Kidney (tissue), 22 donors: ENCODE results near the gene HAUS8. TPM values are rescaled to one million over a fixed set of nuclear protein-coding genes. Genes with fewer than 3 reads are reported as not detected.

Experiments
- DNase-seq, 5 donors: peaks; one replicate each; pipeline ENCODE4 v3.0.0-alpha.2; 2013 to 2020
- FAIRE-seq: peaks from 2 replicates; lab custom pipeline; 2012; peaks lifted over from hg19 to GRCh38; lab: Jason Lieb, UNC
- H3K27ac ChIP-seq, 2 donors: one replicate each; pipeline ENCODE4 v1.7.0; 2013; ENCODE audit warnings: low read depth in 2 of 2, low read length in 2 of 2, inconsistent platforms in 1 of 2
- H3K27me3 ChIP-seq: one replicate; pipeline ENCODE4 v1.7.1; 2013; ENCODE audit warnings: low read length, inconsistent platforms; ENCODE audit not compliant: control insufficient read depth, insufficient read depth
- H3K36me3 ChIP-seq, 3 donors: one replicate each; pipeline versions ENCODE4 v1.7.0 to v1.7.1; 2013; ENCODE audit warnings: low read length in 3 of 3, control low read depth in 1 of 3, inconsistent platforms in 1 of 3; ENCODE audit not compliant: insufficient read depth in 3 of 3, control insufficient read depth in 2 of 3
- H3K4me1 ChIP-seq, 3 donors: one replicate each; pipeline versions ENCODE4 v1.7.0 to v1.7.1; 2013; ENCODE audit warnings: low read length in 3 of 3, inconsistent platforms in 1 of 3, low read depth in 1 of 3; ENCODE audit not compliant: control insufficient read depth in 2 of 3, insufficient read depth in 2 of 3
- H3K4me3 ChIP-seq, 3 donors: one replicate each; pipeline versions ENCODE4 v1.7.0 to v1.8.1; 2013; ENCODE audit warnings: low read length in 3 of 3, control low read depth in 1 of 3, inconsistent platforms in 1 of 3
- H3K9ac ChIP-seq, 3 donors: one replicate each; pipeline versions ENCODE4 v1.7.0 to v1.7.1; 2013; ENCODE audit warnings: low read length in 3 of 3, control low read depth in 1 of 3, inconsistent platforms in 1 of 3
- H3K9me3 ChIP-seq, 3 donors: one replicate each; pipeline versions ENCODE4 v1.7.0 to v1.7.1; 2013; ENCODE audit warnings: low read length in 3 of 3, control low read depth in 1 of 3, inconsistent platforms in 1 of 3; ENCODE audit not compliant: control insufficient read depth in 2 of 3, insufficient read depth in 1 of 3
- CTCF ChIP-seq: IDR thresholded peaks from 3 replicates; pipeline ENCODE4 v1.5.1; 2012; ENCODE audit warnings: mild to moderate bottlenecking, moderate library complexity, borderline replicate concordance; ENCODE audit not compliant: insufficient read depth; ENCODE audit errors: extremely low read depth
- intact Hi-C: fragments of 100-400 bp; cut with DNase I; formaldehyde crosslinking; loops from one replicate; pipeline ENCODE4 v1.11.1; 2022
- long read RNA-seq, 10 donors: library from polyadenylated mRNA in 1 of 10; unstranded in 1 of 10; transcript quantifications; one replicate each; pipeline ENCODE4 v2.0.0 and lab custom pipeline, GENCODE V29; 2021 to 2026
- polyA plus RNA-seq: library from polyadenylated mRNA; stranded (reverse); fragments of 350-450 nt; fragmentation: Illumina TruSeq; extraction: RNeasy Lipid Tissue Mini Kit (QIAGEN cat#74804); gene quantifications from one replicate; pipeline ENCODE4 v1.2.3, GENCODE V29; 2014; ENCODE audit warnings: low read depth, low replicate concordance; ENCODE audit not compliant: insufficient read depth
- total RNA-seq: library from RNA; stranded (reverse); fragmentation: NEBNext Ultra II Directional; extraction: Animal tissue kit (Norgen Biotek cat#: 25700); gene quantifications from one replicate; pipeline ENCODE4 v1.2.1, GENCODE V29; 2021
- donor health status: control.
- donor health status: control.
- donor health status: control.
- donor health status: control.
- donor health status: control.
- donor health status: DM: yes; HTN: yes; CAD: no.
- donor health status: Normal renal cell carcinoma (clear cell type).

Gene HAUS8
- total RNA-seq = 6.9 TPM
- 5.2 TPM for polyA plus RNA-seq
- long read RNA-seq, donor 1, partial matches to known transcripts = 0 of 5 reads
- long read RNA-seq, donor 1, other reads (novel, unspliced or antisense) = 0 of 5 reads
- long read RNA-seq, donor 2, partial matches to known transcripts = 0 of 5 reads
- long read RNA-seq, donor 2, other reads (novel, unspliced or antisense) = 0 of 5 reads
- long read RNA-seq, donor 3, partial matches to known transcripts = 0 of 2 reads
- long read RNA-seq, donor 3, other reads (novel, unspliced or antisense) = 0 of 2 reads
- long read RNA-seq, donor 4, partial matches to known transcripts = 0 of 5 reads
- long read RNA-seq, donor 4, other reads (novel, unspliced or antisense) = 0 of 5 reads
- long read RNA-seq, donor 5, partial matches to known transcripts = 0 of 1 reads
- long read RNA-seq, donor 5, other reads (novel, unspliced or antisense) = 0 of 1 reads
- long read RNA-seq, donor 6, transcript HAUS8-201 (11 exons, 1,568 nt) = major isoform, 5 of 11 reads
- long read RNA-seq, donor 6, partial matches to known transcripts = 0 of 11 reads
- long read RNA-seq, donor 6, other reads (novel, unspliced or antisense) = 0 of 11 reads
- long read RNA-seq, donor 7, partial matches to known transcripts = 0 of 6 reads
- long read RNA-seq, donor 7, other reads (novel, unspliced or antisense) = 3 of 6 reads
- long read RNA-seq, donor 8, transcript HAUS8-201 (11 exons, 1,568 nt) = major isoform, 5 of 10 reads
- long read RNA-seq, donor 8, partial matches to known transcripts = 0 of 10 reads
- long read RNA-seq, donor 8, other reads (novel, unspliced or antisense) = 0 of 10 reads
- long read RNA-seq, donor 9, partial matches to known transcripts = 0 of 1 reads
- long read RNA-seq, donor 9, other reads (novel, unspliced or antisense) = 0 of 1 reads
- long read RNA-seq, donor 10, partial matches to known transcripts = 0 of 5 reads
- long read RNA-seq, donor 10, other reads (novel, unspliced or antisense) = 0 of 5 reads

- H3K27me3 ChIP-seq = no peaks in the 10 kb centered on the region
- H3K4me1 ChIP-seq = peaks cover 0 to 14% (median 8%) of the 10 kb centered on the region in 3 donors
- DNase-seq (peak; percentile 100), FAIRE-seq (peak; percentile 8)
- intact Hi-C loops = loop anchor here (10.0 kb wide), 1 partner anchor 70 kb away; no protein-coding TSS in a partner anchor
- H3K36me3 ChIP-seq = peaks cover 0 to 2% (median 0%) of the 10 kb centered on the region in 3 donors
- peak within 1 kb of the TSS; percentile 84 to 94 (median 93) for H3K4me3 ChIP-seq
- H3K27ac ChIP-seq = peak within 1 kb of the TSS; percentile 71 to 81
- peak within 1 kb of the TSS; percentile 78 to 88 (median 84) for H3K9ac ChIP-seq
- H3K9me3 ChIP-seq = no peaks in the 10 kb centered on the region
- no peak for TF ChIP-seq CTCF
Measured at GRCh38 chr19:17075035-17075863, at the start of gene HAUS8, which contains the start of gene MYO9B. Gene HAUS8 (minus strand): TSS chr19:17075452. CDS start chr19:17075422, 30 bp downstream. Gene MYO9B (plus strand): TSS chr19:17075777. CDS start chr19:17101718, 25,941 bp downstream.

- Histone ChIP-seq H3K36me3 (no peaks in the 10 kb centered on the region), H3K27ac (no peak overlapping the region), H3K9me3 (no peaks in the 10 kb centered on the region), H3K4me3 (no peak overlapping the region), H3K27me3 (no peaks in the 10 kb centered on the region), H3K9ac (no peak overlapping the region), H3K4me1 (peaks cover 0 to 8% (median 0%) of the 10 kb centered on the region in 3 donors)
- FAIRE-seq = no peak
- no peak for TF ChIP-seq CTCF
- DNase-seq = no peak
- intact Hi-C loops = no loop called here
Measured at GRCh38 chr19:17124025-17124424, 48.8 kb upstream of the HAUS8 start.

- H3K9ac ChIP-seq = no peak overlapping the region
Measured at GRCh38 chr19:17123041-17123440, 47.8 kb upstream of the HAUS8 start.

More at GRCh38 chr19:17123041-17123440, 47.8 kb upstream of the HAUS8 start:
- Histone ChIP-seq H3K4me3 (no peak overlapping the region), H3K27me3 (no peaks in the 10 kb centered on the region), H3K27ac (no peak overlapping the region), H3K9me3 (no peaks in the 10 kb centered on the region), H3K4me1 (peaks cover 0 to 8% (median 0%) of the 10 kb centered on the region in 3 donors), H3K36me3 (no peaks in the 10 kb centered on the region)
- no peak for DNase-seq
- intact Hi-C loops = no loop called here
- no peak for FAIRE-seq
- TF ChIP-seq CTCF = no peak
